Upper lobe of left lung (tissue), 6 donors: ENCODE measurements around the gene G6PC3. TPM values are rescaled to one million over a fixed set of nuclear protein-coding genes. Genes with fewer than 3 reads are reported as not detected.
A peak's percentile ranks its signal among the peaks of the same experiment; 100 is the strongest.
"Not testable (repeated sequence)": the region's sequence is repeated elsewhere in the genome, so short reads cannot be mapped to it uniquely, and the experiment has no call there.

Experiments
- ATAC-seq, 2 donors: fragments of 200-7000 bp; cut with Tn5 transposase; one replicate each; pipeline ENCODE4 v1.9.1; 2022; ENCODE audit warnings: mild to moderate bottlenecking in 2 of 2, moderate library complexity in 2 of 2; ENCODE audit not compliant: low FRiP score in 2 of 2
- DNase-seq, 2 donors: peaks; one replicate each; pipeline ENCODE4 v3.0.0-alpha.2; 2019 to 2020
- H3K27ac ChIP-seq, 4 donors: fragments of 200-600 bp; sonication (generic); one replicate each; pipeline ENCODE4 v1.5.1; 2016 to 2019
- H3K27me3 ChIP-seq, 4 donors: fragments of 200-600 bp; sonication (generic); one replicate each; pipeline ENCODE4 v1.5.1; 2017 to 2019
- H3K36me3 ChIP-seq, 4 donors: fragments of 200-600 bp; sonication (generic); one replicate each; pipeline ENCODE4 v1.5.1; 2016 to 2019
- H3K4me1 ChIP-seq, 4 donors: fragments of 200-600 bp; sonication (generic); one replicate each; pipeline ENCODE4 v1.5.1; 2018 to 2019
- H3K4me3 ChIP-seq, 4 donors: fragments of 200-600 bp; sonication (generic); one replicate each; pipeline ENCODE4 v1.5.1; 2017 to 2019; ENCODE audit warnings: mild to moderate bottlenecking in 2 of 4, moderate library complexity in 1 of 4
- H3K9me3 ChIP-seq, 4 donors: fragments of 200-600 bp; sonication (generic); one replicate each; pipeline ENCODE4 v1.5.1; 2018 to 2019
- CTCF ChIP-seq, 6 experiments: fragments of 450-650 bp in 4 of 6; fragments of 200-600 bp in 2 of 6; sonication (generic) in 2 of 6; IDR thresholded peaks; one replicate each; pipeline ENCODE4 v1.5.1; 2016 to 2019; ENCODE audit warnings: antibody characterized with exemption in 6 of 6
- EP300 ChIP-seq, 4 donors: sonication (generic); formaldehyde crosslinking; IDR thresholded peaks; one replicate each; pipeline ENCODE4 v1.5.1; 2017; ENCODE audit warnings: antibody characterized with exemption in 4 of 4, control low read depth in 2 of 4
- POLR2A ChIP-seq, 4 donors: fragments of 450-650 bp; IDR thresholded peaks; one replicate each; pipeline ENCODE4 v1.5.1; 2016 to 2017; ENCODE audit warnings: antibody characterized with exemption in 4 of 4, mild to moderate bottlenecking in 2 of 4
- POLR2AphosphoS5 ChIP-seq, 2 donors: sonication (generic); formaldehyde crosslinking; IDR thresholded peaks; one replicate each; pipeline ENCODE4 v1.5.1; 2017; ENCODE audit warnings: antibody characterized with exemption in 2 of 2
- WGBS, 2 donors: methylation state at CpG; one replicate each; pipeline ENCODE4 v1.1.5; 2017 to 2018; 5-methylcytosine and 5-hydroxymethylcytosine counted together
- total RNA-seq, 6 donors: library from RNA; depleted of rRNA in 4 of 6; stranded (reverse); fragments of >200 nt in 4 of 6; gene quantifications; one replicate each; pipeline versions ENCODE4 v1.1.0 to v1.2.1, GENCODE V29; 2016 to 2021
- donor health status: DM: no; HTN: no; CAD: no; lungs with moderate emphysema.
- donor health status: DM: no; HTN: yes; CAD: no; lungs with severe emphysema.

G6PC3 gene
- total RNA-seq, 6 donors from 2014 or later, result 16.8 to 63.0 (median 33.8) TPM

GRCh38 chr17:44024853-44025252 is 45.7 kb upstream of the G6PC3 start:
- ATAC-seq (no peak), DNase-seq (no peak)
- no peaks in the 10 kb centered on the region for H3K9me3 ChIP-seq
- H3K4me1 ChIP-seq, result no peaks in the 10 kb centered on the region
- no peak overlapping the region for H3K4me3 ChIP-seq
- H3K36me3 ChIP-seq, result peaks cover 0 to 28% (median 8%) of the 10 kb centered on the region in 4 donors
- no peaks in the 10 kb centered on the region for H3K27me3 ChIP-seq
- 90 to 98% methylated on average over 4 of the region's 4 CpGs for WGBS, 2 donors
- TF ChIP-seq POLR2A (IDR thresholded peaks at IDR 0.05) (no peak), CTCF (IDR thresholded peaks at IDR 0.05) (no peak), EP300 (IDR thresholded peaks at IDR 0.05) (no peak), POLR2AphosphoS5 (IDR thresholded peaks at IDR 0.05) (no peak)
- H3K27ac ChIP-seq, result no peak overlapping the region

- 88 to 93% methylated on average over 5 of the region's 5 CpGs for WGBS, 2 donors
- Histone ChIP-seq H3K4me1 (no peaks in the 10 kb centered on the region), H3K27ac (no peak overlapping the region), H3K9me3 (no peaks in the 10 kb centered on the region), H3K27me3 (no peaks in the 10 kb centered on the region), H3K36me3 (peaks cover 0 to 39% (median 17%) of the 10 kb centered on the region in 4 donors), H3K4me3 (no peak overlapping the region)
- DNase-seq (no peak), ATAC-seq (no peak)
- TF ChIP-seq POLR2A (IDR thresholded peaks at IDR 0.05), result no peak
- TF ChIP-seq EP300 (IDR thresholded peaks at IDR 0.05), result no peak
- TF ChIP-seq CTCF (IDR thresholded peaks at IDR 0.05), result no peak
- TF ChIP-seq POLR2AphosphoS5 (IDR thresholded peaks at IDR 0.05), result no peak
Observed at GRCh38 chr17:44029736-44030135, 40.8 kb upstream of the G6PC3 start.

GRCh38 chr17:44030482-44030881 is 40.1 kb upstream of the G6PC3 start:
- ATAC-seq (no peak), DNase-seq (no peak)
- 90 to 94% methylated on average over 3 of the region's 3 CpGs for WGBS, 2 donors
- no peaks in the 10 kb centered on the region for H3K4me1 ChIP-seq
- H3K27me3 ChIP-seq, result no peaks in the 10 kb centered on the region
- H3K4me3 ChIP-seq, result no peak overlapping the region
- no peaks in the 10 kb centered on the region for H3K9me3 ChIP-seq
- TF ChIP-seq POLR2AphosphoS5 (IDR thresholded peaks at IDR 0.05) (no peak), POLR2A (IDR thresholded peaks at IDR 0.05) (no peak), CTCF (IDR thresholded peaks at IDR 0.05) (no peak)
- no peak overlapping the region for H3K27ac ChIP-seq
- H3K36me3 ChIP-seq, result peaks cover 0 to 39% (median 17%) of the 10 kb centered on the region in 4 donors

- no peak for TF ChIP-seq POLR2AphosphoS5 (IDR thresholded peaks at IDR 0.05)
- no peak for TF ChIP-seq CTCF (IDR thresholded peaks at IDR 0.05)
- H3K4me3 ChIP-seq, result no peak overlapping the region
- DNase-seq, result no peak
Observed at GRCh38 chr17:44033861-44034408, 36.6 kb upstream of the G6PC3 start.

GRCh38 chr17:44034688-44035087 is 35.8 kb upstream of the G6PC3 start:
- H3K27me3 ChIP-seq, H3K4me1 ChIP-seq, H3K4me3 ChIP-seq, H3K27ac ChIP-seq, H3K9me3 ChIP-seq, DNase-seq, ATAC-seq: not testable (repeated sequence)
- no CpG with 5 or more reads among the region's 3 CpGs for WGBS, 2 donors
- peaks cover 12 to 69% (median 38%) of the 10 kb centered on the region in 4 donors for H3K36me3 ChIP-seq

More at GRCh38 chr17:44033861-44034408, 36.6 kb upstream of the G6PC3 start:
- H3K9me3 ChIP-seq, result no peaks in the 10 kb centered on the region
- peaks cover 12 to 64% (median 37%) of the 10 kb centered on the region in 4 donors for H3K36me3 ChIP-seq
- ATAC-seq, result no peak
- no peaks in the 10 kb centered on the region for H3K27me3 ChIP-seq
- no peaks in the 10 kb centered on the region for H3K4me1 ChIP-seq
- 40 to 70% methylated on average over 3 of the region's 3 CpGs for WGBS, 2 donors
- H3K27ac ChIP-seq, result peak overlapping the region in 1 of 4 donors; percentile 35
